ENCODE data around the gene EFNA5.

Gene EFNA5

DNA sequence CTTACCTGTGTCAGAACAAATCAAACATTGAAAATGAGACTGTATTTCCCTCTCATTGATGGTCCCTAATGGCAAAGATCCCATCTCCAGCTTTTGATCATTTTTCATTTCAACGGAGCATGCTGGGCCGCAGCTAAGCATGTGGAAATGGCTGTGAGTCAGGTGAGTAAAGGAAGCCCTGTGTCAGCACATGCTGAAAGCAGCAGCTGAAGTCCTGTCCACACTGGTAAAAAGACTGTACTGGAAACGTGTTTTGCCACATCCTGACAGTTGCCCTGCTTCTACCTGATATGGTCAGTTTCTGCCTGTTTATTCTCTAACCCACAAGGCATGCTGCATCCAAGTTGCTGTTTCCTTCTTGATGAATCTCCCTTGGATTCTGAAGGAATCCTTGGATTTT is 330.1 kb downstream of the EFNA5 start:
- TF ChIP-seq, protein P1, sequence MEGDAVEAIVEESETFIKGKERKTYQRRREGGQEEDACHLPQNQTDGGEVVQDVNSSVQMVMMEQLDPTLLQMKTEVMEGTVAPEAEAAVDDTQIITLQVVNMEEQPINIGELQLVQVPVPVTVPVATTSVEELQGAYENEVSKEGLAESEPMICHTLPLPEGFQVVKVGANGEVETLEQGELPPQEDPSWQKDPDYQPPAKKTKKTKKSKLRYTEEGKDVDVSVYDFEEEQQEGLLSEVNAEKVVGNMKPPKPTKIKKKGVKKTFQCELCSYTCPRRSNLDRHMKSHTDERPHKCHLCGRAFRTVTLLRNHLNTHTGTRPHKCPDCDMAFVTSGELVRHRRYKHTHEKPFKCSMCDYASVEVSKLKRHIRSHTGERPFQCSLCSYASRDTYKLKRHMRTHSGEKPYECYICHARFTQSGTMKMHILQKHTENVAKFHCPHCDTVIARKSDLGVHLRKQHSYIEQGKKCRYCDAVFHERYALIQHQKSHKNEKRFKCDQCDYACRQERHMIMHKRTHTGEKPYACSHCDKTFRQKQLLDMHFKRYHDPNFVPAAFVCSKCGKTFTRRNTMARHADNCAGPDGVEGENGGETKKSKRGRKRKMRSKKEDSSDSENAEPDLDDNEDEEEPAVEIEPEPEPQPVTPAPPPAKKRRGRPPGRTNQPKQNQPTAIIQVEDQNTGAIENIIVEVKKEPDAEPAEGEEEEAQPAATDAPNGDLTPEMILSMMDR (IDR thresholded peaks at IDR 0.05; ENCODE audit: low read depth, low read length, missing control alignments): no peak
- H3K4me3 ChIP-seq (ENCODE audit: low read depth, low read length): no peak overlapping the region
- DNase-seq (ENCODE audit: low read depth): no peak
- in situ Hi-C loops (cut with HindIII; ENCODE audit: low sequenced_read_pairs): no loop called here

DNA sequence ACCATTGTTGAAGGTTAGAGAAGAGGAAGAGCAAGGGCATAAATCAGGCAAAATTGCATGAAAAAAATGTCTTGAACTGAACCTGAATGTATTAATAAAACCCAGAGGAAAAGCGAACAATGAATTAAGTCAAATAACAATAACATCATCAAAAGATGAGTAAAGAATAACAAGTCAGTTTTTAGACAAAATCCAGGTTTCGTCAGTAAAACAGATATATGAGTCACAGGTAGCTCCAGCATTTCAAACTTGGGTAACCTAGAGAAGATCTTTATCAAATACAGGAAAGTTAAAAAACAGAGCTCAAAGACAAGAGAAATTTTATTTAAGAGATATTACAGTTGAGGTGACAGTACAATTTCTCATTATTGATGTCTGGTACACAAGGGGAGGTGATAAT is 332.4 kb downstream of the EFNA5 start:
- DNase-seq (ENCODE audit: low read depth): no peak
- TF ChIP-seq, protein P1 (IDR thresholded peaks at IDR 0.05; ENCODE audit: low read depth, low read length, missing control alignments): no peak
- H3K4me3 ChIP-seq (ENCODE audit: low read depth, low read length): no peak overlapping the region
- in situ Hi-C loops (cut with HindIII; ENCODE audit: low sequenced_read_pairs): no loop called here

DNA sequence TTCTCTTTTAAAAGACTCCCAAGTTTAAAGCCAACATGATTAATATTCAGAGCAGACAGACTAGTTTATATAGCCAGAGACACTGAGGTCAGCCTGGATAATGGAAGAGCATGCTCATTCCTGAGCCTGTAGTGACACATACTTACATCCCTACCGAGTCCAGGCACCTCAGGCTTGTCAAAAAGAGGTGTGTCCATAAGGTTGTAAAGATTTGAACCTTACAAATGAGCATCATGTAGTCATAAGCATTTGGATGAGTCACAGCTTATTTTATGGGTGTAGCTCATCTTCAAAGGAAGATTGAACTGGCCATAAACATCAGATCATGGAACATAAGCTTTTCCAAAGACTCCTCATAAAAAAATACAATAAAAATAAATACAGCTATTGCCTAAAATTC is 333.5 kb downstream of the EFNA5 start:
- no peak for DNase-seq (ENCODE audit: low read depth)
- no peak overlapping the region for H3K4me3 ChIP-seq (ENCODE audit: low read depth, low read length)
- in situ Hi-C loops (cut with HindIII; ENCODE audit: low sequenced_read_pairs): no loop called here
- TF ChIP-seq, protein P1 (IDR thresholded peaks at IDR 0.05; ENCODE audit: low read depth, low read length, missing control alignments): no peak

DNA sequence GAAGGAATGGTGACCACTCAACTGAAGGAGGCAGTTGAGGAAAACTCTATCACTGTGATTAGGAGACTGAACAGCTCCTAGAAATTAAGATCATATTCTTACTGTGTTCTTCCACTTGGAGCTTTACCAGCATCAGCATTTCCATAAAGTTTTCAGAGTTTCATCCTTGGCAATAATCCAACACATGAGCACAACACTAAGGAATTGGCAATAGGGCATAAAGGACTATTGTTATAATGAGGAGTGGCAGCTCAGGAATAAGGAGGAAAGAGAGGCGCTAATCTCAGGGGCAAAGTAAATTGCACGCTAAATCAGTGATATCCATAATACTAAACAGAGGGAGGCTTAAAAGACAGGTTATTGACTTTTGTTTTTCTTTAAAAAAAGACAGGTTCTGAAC is 338.9 kb downstream of the EFNA5 start:
- in situ Hi-C loops (cut with HindIII; ENCODE audit: low sequenced_read_pairs): no loop called here
- DNase-seq (ENCODE audit: low read depth): no peak
- no peak overlapping the region for H3K4me3 ChIP-seq (ENCODE audit: low read depth, low read length)
- TF ChIP-seq, protein P1 (IDR thresholded peaks at IDR 0.05; ENCODE audit: low read depth, low read length, missing control alignments): no peak

DNA sequence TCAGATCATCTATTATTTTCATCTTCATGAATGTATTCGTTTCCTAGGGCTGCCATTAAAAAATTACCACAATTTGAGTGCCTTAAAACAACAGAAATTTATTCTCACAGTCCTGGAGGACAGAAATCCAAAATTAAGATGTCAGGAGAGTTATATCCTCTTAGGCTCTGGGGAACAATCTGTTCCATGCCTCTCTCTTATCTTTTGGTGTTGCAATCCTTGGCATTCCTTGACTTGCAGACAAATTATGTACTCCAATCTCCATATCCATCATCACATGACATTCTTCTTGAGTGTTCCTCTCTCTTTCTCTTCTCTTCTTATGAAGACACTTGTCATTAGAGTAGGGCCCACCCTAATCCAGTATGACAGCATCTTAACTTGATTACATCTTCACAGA is 339.4 kb downstream of the EFNA5 start:
- TF ChIP-seq, protein P1 (IDR thresholded peaks at IDR 0.05; ENCODE audit: low read depth, low read length, missing control alignments): no peak
- in situ Hi-C loops (cut with HindIII; ENCODE audit: low sequenced_read_pairs): no loop called here
- H3K4me3 ChIP-seq (ENCODE audit: low read depth, low read length): no peak overlapping the region
- no peak for DNase-seq (ENCODE audit: low read depth)

DNA sequence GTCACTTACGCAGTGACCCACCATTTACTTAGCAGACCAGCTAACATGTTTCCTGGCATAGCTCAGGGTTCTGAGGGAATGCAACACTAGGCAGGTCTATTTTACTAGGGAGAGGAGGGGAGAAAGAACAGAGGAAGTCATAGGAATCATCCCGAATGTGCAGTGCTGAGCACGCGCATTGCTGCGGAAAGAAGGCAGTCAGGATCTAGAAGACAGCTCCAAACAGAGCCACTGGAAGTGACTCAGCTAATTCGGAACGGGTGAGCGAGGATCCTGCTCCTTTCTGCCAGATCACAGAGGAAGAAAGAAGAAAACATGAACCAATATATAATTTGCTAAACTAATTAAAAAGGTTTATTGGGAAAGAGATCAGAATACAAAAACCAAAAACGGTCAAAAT is 339.8 kb downstream of the EFNA5 start:
- no peak overlapping the region for H3K4me3 ChIP-seq (ENCODE audit: low read depth, low read length)
- DNase-seq (ENCODE audit: low read depth): no peak
- TF ChIP-seq, protein P1 (IDR thresholded peaks at IDR 0.05; ENCODE audit: low read depth, low read length, missing control alignments): no peak
- in situ Hi-C loops (cut with HindIII; ENCODE audit: low sequenced_read_pairs): no loop called here

DNA sequence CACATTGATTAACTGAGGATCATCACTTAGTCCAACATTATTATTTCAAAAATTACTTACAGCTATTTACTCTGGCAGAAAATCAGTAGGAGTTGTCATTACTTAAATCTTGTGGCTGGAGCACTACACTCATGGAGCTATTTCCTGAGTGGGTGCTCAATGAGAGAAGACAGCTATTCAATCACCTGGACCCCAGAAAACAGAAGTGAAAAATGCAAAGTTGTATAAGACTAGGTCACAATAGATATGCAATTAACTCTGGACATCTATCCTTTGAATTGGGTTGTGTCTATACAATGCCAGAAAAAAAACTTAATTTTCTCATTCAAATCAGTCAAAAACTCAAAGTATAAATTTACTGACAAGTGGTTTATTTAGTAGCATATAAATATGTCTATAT is 340.9 kb downstream of the EFNA5 start:
- TF ChIP-seq, protein P1 (IDR thresholded peaks at IDR 0.05; ENCODE audit: low read depth, low read length, missing control alignments): no peak
- in situ Hi-C loops (cut with HindIII; ENCODE audit: low sequenced_read_pairs): no loop called here
- H3K4me3 ChIP-seq (ENCODE audit: low read depth, low read length): no peak overlapping the region
- DNase-seq (ENCODE audit: low read depth): no peak

All from astrocyte of the cerebellum (primary cell).